Stimulated activated CD4-positive, alpha-beta T cell treated with anti-CD3 and anti-CD28 coated beads, TNF-alpha, amount 100 ng/mL, for 4 hours (primary cell): Measurements from ENCODE around the gene RARS2.
A peak's percentile ranks its signal among the peaks of the same experiment; 100 is the strongest.
"Not testable (repeated sequence)": the region's sequence is repeated elsewhere in the genome, so short reads cannot be mapped to it uniquely, and the experiment has no call there.

Source experiments
- DNase-seq, 3 experiments: peaks; one replicate each; pipeline ENCODE4 v3.0.0-alpha.2; 2020; ENCODE audit warnings: low read depth in 3 of 3

Gene RARS2

GRCh38 chr6:87501809-87502572, 87.8 kb downstream of the RARS2 start:
- no peak for DNase-seq

GRCh38 chr6:87498048-87498447, 91.7 kb downstream of the RARS2 start:
- DNase-seq, result no peak

- no peak for DNase-seq
Measured at GRCh38 chr6:87494761-87495422, 94.9 kb downstream of the RARS2 start.

- DNase-seq, result not testable (repeated sequence)
Measured at GRCh38 chr6:87489326-87489725, 100.5 kb downstream of the RARS2 start.

GRCh38 chr6:87487555-87487954, 102.2 kb downstream of the RARS2 start:
- DNase-seq, result no peak

- DNase-seq, result no peak
Measured at GRCh38 chr6:87484491-87484890, 105.3 kb downstream of the RARS2 start.

GRCh38 chr6:87483929-87484328, 105.9 kb downstream of the RARS2 start:
- DNase-seq, result no peak

GRCh38 chr6:87482366-87482765, 107.4 kb downstream of the RARS2 start:
- no peak for DNase-seq

- DNase-seq, result no peak
Measured at GRCh38 chr6:87481931-87482330, 107.9 kb downstream of the RARS2 start.

- peak in 1 of 3 experiments; percentile 40 for DNase-seq
Measured at GRCh38 chr6:87473419-87473903, 116.3 kb downstream of the RARS2 start.

GRCh38 chr6:87472525-87473418, 117.0 kb downstream of the RARS2 start, which contains the start of gene SLC35A1:
TSS of gene SLC35A1 (plus strand) at chr6:87472974. CDS start at chr6:87473004, 30 bp downstream.
- peak; percentile 73 to 81 (median 74) for DNase-seq

- DNase-seq, result no peak
Measured at GRCh38 chr6:87465051-87465450, 124.7 kb downstream of the RARS2 start.
